Nephron progenitor cell (in vitro differentiated cells): ENCODE data around the gene FAM163B.

ENCODE experiments used
- DNase-seq: peaks from one replicate; pipeline ENCODE4 v3.0.0; 2021
- H3K27ac Mint-ChIP-seq: 2 replicates; pipeline ENCODE4 v1.8.0; 2021; ENCODE audit warnings: mild to moderate bottlenecking, moderate library complexity, mixed read lengths
- H3K27me3 Mint-ChIP-seq: 2 replicates; pipeline ENCODE4 v1.8.0; 2021; ENCODE audit warnings: mild to moderate bottlenecking, low read depth, mixed read lengths; ENCODE audit not compliant: poor library complexity
- H3K36me3 Mint-ChIP-seq: 2 replicates; pipeline ENCODE4 v1.8.0; 2021; ENCODE audit warnings: low read depth, mixed read lengths
- H3K4me1 Mint-ChIP-seq: 2 replicates; pipeline ENCODE4 v1.8.0; 2021; ENCODE audit warnings: mixed read lengths
- H3K4me3 Mint-ChIP-seq: 2 replicates; pipeline ENCODE4 v1.8.0; 2021; ENCODE audit warnings: mild to moderate bottlenecking, moderate library complexity, mixed read lengths
- H3K9me3 Mint-ChIP-seq: 2 replicates; pipeline ENCODE4 v1.8.0; 2021; ENCODE audit warnings: mild to moderate bottlenecking, moderate library complexity, mixed read lengths
- TF ChIP-seq, protein P1 (sequence below): fragments of 200-600 bp; sonication (generic); IDR thresholded peaks from 2 replicates; pipeline ENCODE4 v1.5.0; 2021; ENCODE audit warnings: antibody characterized with exemption

The FAM163B gene

DNA sequence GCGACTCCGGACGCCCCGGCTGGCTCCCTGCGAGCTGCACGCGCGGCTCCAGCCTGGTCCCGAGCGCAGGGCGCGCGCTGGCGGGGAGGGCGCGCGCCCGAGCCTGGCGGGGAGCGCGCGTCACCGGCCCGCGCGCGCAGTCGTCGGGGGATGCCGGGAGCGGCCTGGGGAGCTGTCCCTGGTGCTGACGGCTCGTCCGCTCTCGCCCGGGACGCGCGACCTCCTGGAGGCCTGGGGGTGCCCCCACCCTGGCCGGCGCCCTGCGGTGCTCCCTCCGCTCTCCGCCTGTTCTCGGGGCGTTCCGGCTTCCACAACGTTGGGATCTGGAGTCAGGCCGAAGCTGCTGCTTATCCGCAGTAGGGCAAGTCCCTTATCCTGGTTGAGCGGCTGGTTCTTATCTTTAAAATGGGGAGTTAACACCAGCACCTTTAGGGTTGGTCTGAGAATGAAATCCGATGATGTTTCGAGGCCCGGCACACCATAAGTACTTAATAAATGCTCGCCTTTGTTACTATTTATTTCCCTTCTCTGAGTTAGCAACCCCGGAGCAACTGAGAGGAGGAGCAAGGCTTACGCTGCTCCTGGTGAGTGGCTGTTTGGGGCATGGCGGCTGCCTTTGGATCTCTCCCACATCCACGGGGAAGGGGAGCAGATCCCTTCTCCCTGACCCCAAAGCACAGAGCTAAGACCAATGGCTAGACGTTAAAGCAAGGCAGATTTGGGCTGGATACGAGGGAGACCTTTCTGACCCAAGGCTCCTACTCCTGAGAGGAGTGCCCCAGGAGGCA lies at the start of gene FAM163B:
TSS of gene FAM163B (minus strand) at position 79 of the 788 bp plus-strand sequence. CDS start 29,166 bp downstream, outside the sequence.
- H3K4me1 Mint-ChIP-seq = peaks cover 4% of the 10 kb centered on the region
- peak; percentile 96 for DNase-seq
- H3K4me3 Mint-ChIP-seq = peak within 1 kb of the TSS; percentile 71
- H3K9me3 Mint-ChIP-seq = no peaks in the 10 kb centered on the region
- H3K36me3 Mint-ChIP-seq = no peaks in the 10 kb centered on the region
- H3K27me3 Mint-ChIP-seq = peaks cover 78% of the 10 kb centered on the region
- H3K27ac Mint-ChIP-seq = no peak within 1 kb of the TSS
- TF ChIP-seq, protein P1, sequence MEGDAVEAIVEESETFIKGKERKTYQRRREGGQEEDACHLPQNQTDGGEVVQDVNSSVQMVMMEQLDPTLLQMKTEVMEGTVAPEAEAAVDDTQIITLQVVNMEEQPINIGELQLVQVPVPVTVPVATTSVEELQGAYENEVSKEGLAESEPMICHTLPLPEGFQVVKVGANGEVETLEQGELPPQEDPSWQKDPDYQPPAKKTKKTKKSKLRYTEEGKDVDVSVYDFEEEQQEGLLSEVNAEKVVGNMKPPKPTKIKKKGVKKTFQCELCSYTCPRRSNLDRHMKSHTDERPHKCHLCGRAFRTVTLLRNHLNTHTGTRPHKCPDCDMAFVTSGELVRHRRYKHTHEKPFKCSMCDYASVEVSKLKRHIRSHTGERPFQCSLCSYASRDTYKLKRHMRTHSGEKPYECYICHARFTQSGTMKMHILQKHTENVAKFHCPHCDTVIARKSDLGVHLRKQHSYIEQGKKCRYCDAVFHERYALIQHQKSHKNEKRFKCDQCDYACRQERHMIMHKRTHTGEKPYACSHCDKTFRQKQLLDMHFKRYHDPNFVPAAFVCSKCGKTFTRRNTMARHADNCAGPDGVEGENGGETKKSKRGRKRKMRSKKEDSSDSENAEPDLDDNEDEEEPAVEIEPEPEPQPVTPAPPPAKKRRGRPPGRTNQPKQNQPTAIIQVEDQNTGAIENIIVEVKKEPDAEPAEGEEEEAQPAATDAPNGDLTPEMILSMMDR = no peak

DNA sequence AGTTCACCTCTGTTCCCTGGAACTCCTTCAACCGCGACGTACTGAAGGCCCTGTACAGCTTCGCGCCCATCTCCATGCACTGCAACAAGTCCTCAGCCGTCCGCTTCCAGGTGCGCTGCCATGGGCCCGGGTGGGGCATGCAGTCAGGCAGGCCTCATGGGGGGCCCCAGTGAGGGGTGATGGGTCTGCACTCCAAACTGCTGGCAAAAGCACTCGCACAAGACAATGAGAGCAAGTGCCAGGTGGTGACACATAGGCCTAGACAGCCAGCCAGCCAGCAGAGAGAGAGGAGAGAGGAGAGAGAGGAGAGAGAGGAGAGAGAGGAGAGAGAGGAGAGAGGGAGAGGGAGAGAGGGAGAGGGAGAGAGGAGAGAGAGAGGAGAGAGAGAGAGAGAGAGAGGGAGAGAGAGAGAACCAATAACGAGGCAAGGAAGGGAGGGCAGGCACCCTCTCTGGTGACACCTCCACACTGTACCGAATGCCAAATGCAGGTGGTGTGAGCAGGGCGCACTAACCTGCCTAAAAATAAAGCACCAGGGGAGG lies 48.0 kb upstream of the FAM163B start:
- DNase-seq = no peak
- TF ChIP-seq, protein P1 = no peak
- Mint-ChIP-seq H3K27me3 (peaks cover 50% of the 10 kb centered on the region), H3K4me3 (no peak overlapping the region), H3K4me1 (peaks cover 43% of the 10 kb centered on the region), H3K9me3 (no peaks in the 10 kb centered on the region), H3K36me3 (no peaks in the 10 kb centered on the region), H3K27ac (no peak overlapping the region)

DNA sequence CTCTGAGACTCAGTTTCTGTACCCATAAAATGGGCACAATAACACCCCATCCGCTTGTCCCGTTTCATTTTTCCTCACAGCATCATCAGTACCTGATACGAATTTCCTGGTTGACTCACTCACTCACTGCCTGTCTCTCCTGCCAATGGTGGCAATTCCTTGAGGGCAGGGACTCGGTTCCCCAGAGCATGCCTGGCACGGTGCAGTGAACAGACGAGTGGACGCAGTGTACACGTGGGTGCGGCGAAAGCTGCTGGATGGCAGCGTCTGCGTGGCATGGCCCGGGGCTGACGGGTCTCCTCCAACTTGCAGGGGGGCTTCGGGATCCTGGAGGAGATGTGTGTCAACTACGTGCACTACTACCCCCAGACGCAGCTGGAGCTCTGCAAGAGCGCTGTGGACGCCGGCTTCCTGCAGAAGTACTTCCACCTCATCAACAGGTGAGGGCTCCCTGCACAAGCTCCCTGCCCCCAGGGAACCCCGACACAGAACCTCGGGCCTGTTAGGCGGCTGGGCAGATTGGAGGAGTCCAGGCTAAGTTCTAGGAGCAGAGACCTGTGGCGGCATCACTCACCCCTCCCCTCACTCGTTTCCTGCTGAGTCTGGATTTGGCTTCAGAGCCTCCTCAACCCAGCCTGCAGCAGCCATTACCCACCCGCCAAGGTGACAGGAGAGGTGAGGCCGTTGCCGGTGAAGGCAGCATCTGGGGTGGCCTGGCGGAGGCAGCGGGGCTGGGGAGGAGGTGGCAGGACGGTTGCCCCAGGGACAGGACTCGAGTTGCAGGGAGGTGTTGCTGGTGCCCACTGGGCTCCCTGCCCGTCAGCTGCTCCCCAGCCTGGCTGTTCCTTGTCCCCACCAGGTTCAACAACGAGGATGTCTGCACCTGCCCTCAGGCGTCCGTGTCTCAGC lies 47.3 kb upstream of the FAM163B start:
- no peaks in the 10 kb centered on the region for H3K36me3 Mint-ChIP-seq
- H3K27ac Mint-ChIP-seq = no peak overlapping the region
- H3K9me3 Mint-ChIP-seq = no peaks in the 10 kb centered on the region
- no peak overlapping the region for H3K4me3 Mint-ChIP-seq
- peaks cover 45% of the 10 kb centered on the region for H3K27me3 Mint-ChIP-seq
- peaks cover 43% of the 10 kb centered on the region for H3K4me1 Mint-ChIP-seq
- no peak for DNase-seq
- TF ChIP-seq, protein P1 = no peak

DNA sequence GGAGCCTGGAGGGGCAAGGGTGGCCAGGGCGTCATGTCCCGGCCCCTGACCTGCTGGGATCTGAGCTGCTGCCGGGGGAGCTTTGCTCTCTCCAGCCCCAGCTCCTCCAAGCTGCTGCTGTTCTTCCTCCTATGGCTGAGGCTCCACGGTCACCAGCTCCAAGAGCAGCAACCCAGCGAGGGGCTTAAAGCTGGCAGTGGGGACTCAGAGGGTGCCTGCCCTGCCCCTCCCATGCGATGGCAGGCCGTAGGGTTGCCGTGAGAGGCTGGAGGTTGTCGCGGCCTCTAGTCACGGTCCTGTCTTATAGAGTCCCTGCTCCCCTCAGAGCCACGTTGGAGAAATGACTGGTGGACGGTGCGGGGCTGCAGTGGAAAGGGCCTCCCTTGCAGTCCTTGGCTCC lies 46.5 kb upstream of the FAM163B start:
- H3K4me1 Mint-ChIP-seq = peaks cover 43% of the 10 kb centered on the region
- H3K36me3 Mint-ChIP-seq = no peaks in the 10 kb centered on the region
- H3K27ac Mint-ChIP-seq = no peak overlapping the region
- no peaks in the 10 kb centered on the region for H3K9me3 Mint-ChIP-seq
- peaks cover 45% of the 10 kb centered on the region for H3K27me3 Mint-ChIP-seq
- TF ChIP-seq, protein P1 = no peak
- DNase-seq = no peak
- H3K4me3 Mint-ChIP-seq = no peak overlapping the region

DNA sequence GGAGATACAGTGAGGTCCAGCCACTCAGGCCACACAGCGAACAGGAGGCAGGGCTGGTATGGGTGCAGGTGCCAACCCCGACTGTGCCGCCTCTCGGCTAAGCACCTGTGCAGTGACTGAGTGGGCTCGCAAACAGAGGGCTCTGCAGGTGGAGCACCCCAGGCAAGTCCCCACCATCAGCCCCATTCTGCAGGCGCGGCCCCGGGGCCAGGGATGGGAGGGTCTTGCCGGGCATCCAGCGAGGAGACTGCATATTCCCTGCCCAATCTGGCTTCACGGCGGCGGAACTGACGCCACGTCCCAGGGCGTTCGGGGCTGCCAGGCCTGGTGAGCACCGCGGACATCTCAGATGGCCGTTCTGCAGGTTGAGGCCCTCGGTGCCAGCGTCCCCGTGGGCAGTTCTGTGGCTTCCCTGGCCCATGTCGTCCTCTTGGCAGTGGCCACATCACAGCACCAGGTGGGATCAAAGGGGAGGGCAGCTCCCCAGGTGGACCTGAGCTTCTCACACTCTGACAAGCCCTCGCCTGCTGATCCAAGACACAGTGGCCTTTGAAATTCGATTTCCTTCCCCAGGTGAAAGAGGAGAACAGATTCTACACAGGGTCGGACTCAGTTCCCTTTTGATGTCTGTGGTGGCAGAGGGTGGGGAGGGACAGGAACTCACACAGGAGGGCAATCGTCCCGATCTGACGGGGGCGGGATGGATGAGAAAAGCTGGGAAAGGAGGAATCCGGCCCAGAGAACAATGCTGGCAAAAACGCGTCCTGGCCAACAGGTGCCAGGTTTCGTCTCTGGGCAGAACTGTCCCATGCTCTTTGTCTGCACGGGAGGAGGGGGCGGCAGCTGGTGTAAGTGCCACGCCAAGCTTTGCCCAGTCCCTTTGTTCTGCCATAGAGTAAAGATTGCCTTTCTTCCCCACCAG lies 45.8 kb upstream of the FAM163B start:
- TF ChIP-seq, protein P1 = no peak
- Mint-ChIP-seq H3K27ac (no peak overlapping the region), H3K9me3 (no peaks in the 10 kb centered on the region), H3K27me3 (peaks cover 42% of the 10 kb centered on the region), H3K36me3 (no peaks in the 10 kb centered on the region), H3K4me3 (no peak overlapping the region), H3K4me1 (peaks cover 41% of the 10 kb centered on the region)
- no peak for DNase-seq
